Muscle of leg (tissue), 11 donors: ENCODE measurements around the gene CCDC6. TPM values are rescaled to one million over a fixed set of nuclear protein-coding genes. Genes with fewer than 3 reads are reported as not detected.
A peak's percentile ranks its signal among the peaks of the same experiment; 100 is the strongest.
"Not testable (repeated sequence)": the region's sequence is repeated elsewhere in the genome, so short reads cannot be mapped to it uniquely, and the experiment has no call there.

ENCODE experiments used
- DNase-seq: peaks from one replicate; pipeline ENCODE4 v3.0.0; 2013
- H3K27ac ChIP-seq: one replicate; pipeline ENCODE4 v1.5.1; 2013; ENCODE audit warnings: mild to moderate bottlenecking, low read length, control low read depth
- H3K27me3 ChIP-seq: one replicate; pipeline ENCODE4 v1.6.1; 2013; ENCODE audit warnings: low read length; ENCODE audit not compliant: control insufficient read depth, insufficient read depth
- H3K36me3 ChIP-seq: one replicate; pipeline ENCODE4 v1.6.1; 2013; ENCODE audit warnings: low read length; ENCODE audit not compliant: control insufficient read depth, insufficient read depth
- H3K4me1 ChIP-seq: one replicate; pipeline ENCODE4 v1.6.1; 2013; ENCODE audit warnings: low read length; ENCODE audit not compliant: control insufficient read depth, insufficient read depth
- H3K4me3 ChIP-seq: one replicate; pipeline ENCODE4 v1.5.1; 2013; ENCODE audit warnings: low read length, control low read depth
- H3K9me3 ChIP-seq: replicated peaks from 2 replicates; pipeline ENCODE4 v1.6.1; 2013; ENCODE audit warnings: low read depth, low read length; ENCODE audit not compliant: control insufficient read depth
- WGBS: methylation state at CpG from one replicate; pipeline ENCODE4 v1.1.5; 2013; ENCODE audit warnings: missing lambda C conversion rate; ENCODE audit not compliant: insufficient coverage; 5-methylcytosine and 5-hydroxymethylcytosine counted together
- polyA plus RNA-seq, 8 donors: library from polyadenylated mRNA; unstranded; fragments of 120-200 nt; gene quantifications; one replicate each; pipeline versions ENCODE4 v1.2.1 to v1.2.3, GENCODE V29; 2013; ENCODE audit warnings: inconsistent platforms in 1 of 8, low replicate concordance in 1 of 8; ENCODE audit not compliant: insufficient read length in 8 of 8, insufficient read depth in 1 of 8
- total RNA-seq: library from RNA; stranded (reverse); fragments of 120-200 nt; gene quantifications from one replicate; pipeline ENCODE4 v1.2.4, GENCODE V29; 2013

Gene CCDC6
- total and polyA plus RNA-seq, 9 donors = 13.5 to 23.2 (median 18.4) TPM

GRCh38 chr10:59752278-59752940, 153.9 kb downstream of the CCDC6 start:
- Histone ChIP-seq H3K9me3 (no peaks in the 10 kb centered on the region), H3K4me1 (no peaks in the 10 kb centered on the region), H3K27me3 (no peaks in the 10 kb centered on the region), H3K4me3 (peak overlapping the region; percentile 38), H3K27ac (peak overlapping the region; percentile 13), H3K36me3 (no peaks in the 10 kb centered on the region)
- DNase-seq = no peak
- no CpG with 5 or more reads among the region's 2 CpGs for WGBS

- 78% methylated on average over 8 of the region's 12 CpGs for WGBS
- H3K27me3 ChIP-seq = no peaks in the 10 kb centered on the region
- no peak overlapping the region for H3K27ac ChIP-seq
- no peaks in the 10 kb centered on the region for H3K4me1 ChIP-seq
- DNase-seq = no peak
- no peaks in the 10 kb centered on the region for H3K36me3 ChIP-seq
- no peaks in the 10 kb centered on the region for H3K9me3 ChIP-seq
- peak overlapping the region; percentile 27 for H3K4me3 ChIP-seq
These were observed 156.0 kb downstream of the CCDC6 start for GRCh38 chr10:59750155-59750945.

GRCh38 chr10:59748834-59749233, 157.5 kb downstream of the CCDC6 start:
- WGBS = 60% methylated on average over 1 of the region's 1 CpG
- H3K27ac ChIP-seq = no peak overlapping the region
- no peak for DNase-seq

GRCh38 chr10:59745163-59745650, 161.1 kb downstream of the CCDC6 start:
- Histone ChIP-seq H3K4me1 (no peaks in the 10 kb centered on the region), H3K27ac (no peak overlapping the region), H3K9me3 (no peaks in the 10 kb centered on the region), H3K36me3 (no peaks in the 10 kb centered on the region), H3K4me3 (no peak overlapping the region), H3K27me3 (no peaks in the 10 kb centered on the region)
- no CpG with 5 or more reads among the region's 2 CpGs for WGBS
- no peak for DNase-seq

More at GRCh38 chr10:59748834-59749233, 157.5 kb downstream of the CCDC6 start:
- H3K4me1 ChIP-seq = no peaks in the 10 kb centered on the region
- H3K4me3 ChIP-seq = no peak overlapping the region
- no peaks in the 10 kb centered on the region for H3K36me3 ChIP-seq
- H3K9me3 ChIP-seq = no peaks in the 10 kb centered on the region
- no peaks in the 10 kb centered on the region for H3K27me3 ChIP-seq

- H3K4me1 ChIP-seq, DNase-seq, H3K4me3 ChIP-seq, H3K9me3 ChIP-seq, H3K27ac ChIP-seq, H3K36me3 ChIP-seq, H3K27me3 ChIP-seq: not testable (repeated sequence)
- WGBS = no CpG with 5 or more reads among the region's 6 CpGs
These were observed 161.6 kb downstream of the CCDC6 start for GRCh38 chr10:59744762-59745161.

GRCh38 chr10:59744156-59744555, 162.2 kb downstream of the CCDC6 start:
- not testable (repeated sequence) for H3K36me3 ChIP-seq, H3K4me3 ChIP-seq, H3K27me3 ChIP-seq, DNase-seq, H3K27ac ChIP-seq, H3K4me1 ChIP-seq, H3K9me3 ChIP-seq
- WGBS = 97% methylated on average over 28 of the region's 32 CpGs

- Histone ChIP-seq H3K4me1 (no peaks in the 10 kb centered on the region), H3K27me3 (no peaks in the 10 kb centered on the region), H3K9me3 (no peaks in the 10 kb centered on the region), H3K4me3 (no peak overlapping the region), H3K36me3 (no peaks in the 10 kb centered on the region), H3K27ac (no peak overlapping the region)
- DNase-seq = no peak
- WGBS = 98% methylated on average over 4 of the region's 5 CpGs
These were observed 164.8 kb downstream of the CCDC6 start for GRCh38 chr10:59741583-59741982.

GRCh38 chr10:59741048-59741447, 165.3 kb downstream of the CCDC6 start:
- Histone ChIP-seq H3K4me1 (no peaks in the 10 kb centered on the region), H3K9me3 (no peaks in the 10 kb centered on the region), H3K4me3 (no peak overlapping the region), H3K27ac (no peak overlapping the region), H3K36me3 (no peaks in the 10 kb centered on the region), H3K27me3 (no peaks in the 10 kb centered on the region)
- DNase-seq = no peak

Other genes starting within 250 kb of the CCDC6 start
- 7.0 TPM for gene SLC16A9, start 196.7 kb downstream of the CCDC6 start, total RNA-seq
- gene SLC16A9, start 196.7 kb downstream of the CCDC6 start, polyA plus RNA-seq = 1 to 10 TPM; 2.7 to 9.4 (median 3.8) TPM
- 254 TPM for gene MRLN, start 153.1 kb downstream of the CCDC6 start, total RNA-seq
- 100 to 1,000 TPM; 121 to 196 (median 153) TPM for gene MRLN, start 153.1 kb downstream of the CCDC6 start, polyA plus RNA-seq